GM21619 (cell line): Measurements from ENCODE around the gene IRF2.

Experiments
- ATAC-seq: cut with Tn5 transposase; IDR thresholded peaks from one replicate; pipeline ENCODE4 v1.9.1; 2021; ENCODE audit not compliant: unreplicated experiment

The IRF2 gene

DNA sequence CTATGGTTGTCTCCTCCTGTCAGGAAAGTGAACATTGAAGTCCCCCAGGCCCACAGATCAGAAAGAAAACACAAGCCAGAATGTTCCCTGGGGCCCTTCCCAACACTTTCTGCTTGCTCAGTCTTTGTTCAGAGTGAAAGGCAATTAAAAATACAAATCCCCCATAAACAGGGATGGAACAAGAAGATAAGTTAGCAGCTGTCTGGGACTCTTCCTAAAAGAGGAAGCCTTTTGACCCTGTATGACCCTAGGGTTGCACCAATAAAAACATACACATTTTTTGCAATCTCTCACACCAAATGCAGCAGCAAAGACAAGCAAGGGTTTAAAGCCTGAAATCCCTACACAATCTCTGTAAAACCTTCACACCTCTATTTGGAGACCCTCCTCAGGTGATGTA lies 22.6 kb downstream of the IRF2 start:
- no peak for ATAC-seq

DNA sequence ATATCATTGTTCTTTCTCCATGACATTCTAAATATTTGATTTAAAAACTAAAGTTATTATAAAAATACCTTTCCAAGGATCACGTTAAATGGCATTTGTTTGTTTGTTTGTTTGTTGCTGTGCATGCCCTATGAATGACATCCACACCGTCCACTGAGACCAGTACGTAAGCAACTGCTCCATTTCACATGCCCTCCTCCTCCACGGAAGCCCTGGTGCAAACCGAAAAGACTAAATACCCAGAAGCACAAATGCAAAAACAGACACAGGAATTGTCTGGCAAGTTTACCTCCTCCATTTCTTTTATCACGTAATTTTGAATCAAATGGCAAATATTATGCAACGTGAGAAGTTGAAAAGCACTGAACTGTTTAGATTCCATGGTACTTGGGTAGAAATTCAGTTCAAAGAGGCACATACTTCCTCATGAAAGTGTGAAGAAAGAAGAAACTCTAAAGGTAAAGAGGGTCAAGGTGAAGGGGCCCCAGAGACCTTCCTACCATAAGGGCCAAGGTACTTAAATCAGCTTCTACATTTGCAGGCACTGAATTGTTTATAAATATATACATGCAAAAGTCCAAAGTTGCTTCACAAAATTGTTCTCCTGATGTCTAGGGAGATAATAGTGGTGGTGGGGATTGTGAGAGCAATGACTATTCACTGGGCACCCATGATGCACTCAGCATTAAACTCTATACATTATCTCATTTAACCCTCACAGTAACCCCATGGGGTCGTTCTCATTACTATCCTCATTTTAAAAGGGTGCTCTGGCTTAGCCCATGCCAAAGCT lies 23.4 kb downstream of the IRF2 start:
- no peak for ATAC-seq

DNA sequence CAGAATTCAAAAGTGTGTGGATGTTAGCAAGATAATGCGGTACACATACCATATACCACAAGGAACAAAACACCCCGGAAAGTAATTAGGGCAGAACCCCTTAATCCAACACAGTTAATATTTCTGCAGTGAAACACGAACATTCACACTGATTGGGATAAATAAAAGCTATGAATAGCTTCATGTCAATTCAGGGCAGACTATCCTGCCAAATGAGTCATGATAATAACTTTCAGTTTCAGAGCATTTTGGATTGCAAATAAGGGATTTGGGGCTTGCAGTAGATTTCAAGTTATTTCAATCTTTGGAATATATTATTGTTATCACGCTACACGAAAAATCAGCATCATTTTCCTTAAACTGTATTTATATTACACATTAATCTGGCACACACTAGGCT lies 24.3 kb downstream of the IRF2 start:
- ATAC-seq, result no peak

DNA sequence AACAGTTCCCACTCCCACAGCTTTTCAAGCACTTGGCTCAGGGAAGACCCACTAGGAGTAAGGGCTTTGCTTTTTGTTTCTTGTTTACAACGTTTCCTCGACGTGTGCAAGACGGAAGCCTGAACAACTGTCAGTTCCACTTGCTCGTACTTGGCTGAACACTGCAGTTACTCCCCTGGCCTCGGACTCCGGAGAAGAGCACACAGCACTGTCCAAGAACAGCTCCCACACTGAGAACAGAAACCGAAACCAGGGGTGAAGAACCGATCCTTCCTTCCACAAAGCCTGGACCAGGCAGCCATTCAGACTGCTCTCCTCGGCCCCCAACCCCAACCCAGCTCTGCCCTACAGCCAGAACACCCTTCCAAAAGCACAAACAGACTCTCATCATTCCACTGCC lies 25.5 kb downstream of the IRF2 start:
- peak; percentile 40 for ATAC-seq

DNA sequence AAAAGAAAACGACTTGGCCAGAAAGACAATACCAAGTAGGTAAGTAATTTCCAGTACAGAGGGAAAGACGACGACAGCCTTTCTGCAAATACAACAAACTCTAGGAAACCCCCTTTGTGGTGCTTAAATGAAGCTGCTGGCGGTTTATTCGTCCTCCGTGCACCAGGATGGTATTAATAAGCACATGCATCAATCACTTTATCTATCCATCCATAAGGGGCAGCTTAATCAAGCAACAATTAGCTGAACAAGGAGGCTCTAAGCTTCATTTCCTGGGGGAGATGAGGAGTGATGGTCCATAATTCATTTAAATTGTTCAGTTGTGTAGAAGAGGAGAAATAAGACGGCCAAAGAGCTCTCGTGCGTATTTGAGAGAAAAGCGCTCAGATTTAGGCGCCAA lies 26.2 kb downstream of the IRF2 start:
- no peak for ATAC-seq

DNA sequence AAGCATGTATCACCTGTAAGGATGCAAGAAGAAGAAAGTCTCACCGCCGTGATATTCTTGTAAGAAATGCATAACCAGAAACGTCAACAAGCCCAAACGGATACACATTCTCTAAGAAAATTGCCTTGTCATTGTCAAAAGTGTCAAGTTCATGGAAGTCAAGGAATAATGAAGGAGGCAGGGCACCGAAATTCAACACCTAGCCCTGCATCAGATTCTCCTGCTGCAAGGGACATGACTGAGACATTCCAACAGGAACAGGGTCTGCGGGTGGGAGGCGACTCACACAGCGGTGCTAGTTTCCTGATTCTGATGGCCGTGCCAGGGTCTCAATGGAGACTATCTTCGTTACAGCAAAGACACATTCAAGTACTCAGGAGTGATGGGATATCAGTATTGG lies 26.7 kb downstream of the IRF2 start:
- ATAC-seq, result no peak

DNA sequence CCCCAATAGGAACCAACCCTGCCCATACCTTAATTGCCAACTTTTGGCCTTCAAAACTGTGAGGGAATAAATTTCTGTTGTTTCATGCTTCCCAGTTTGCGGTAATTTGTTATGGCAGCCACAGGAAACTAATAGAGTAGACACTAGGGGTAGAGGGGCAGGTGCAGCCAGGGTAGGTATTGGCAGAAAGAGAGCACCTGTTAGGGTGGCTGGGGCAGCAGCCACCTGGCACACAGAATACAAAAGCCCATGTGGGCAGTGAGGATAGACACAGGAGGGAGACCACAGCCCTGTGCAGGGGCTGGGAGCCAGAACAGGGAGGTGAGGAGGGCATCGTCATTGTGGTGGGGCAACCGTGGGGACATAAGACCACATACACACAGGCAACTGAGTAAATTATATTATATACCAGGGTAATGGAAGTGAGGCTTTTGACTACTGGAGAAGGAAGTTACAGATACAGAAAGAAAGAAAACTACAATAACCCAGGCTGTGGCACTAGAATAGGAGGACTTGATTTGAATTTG lies 28.2 kb downstream of the IRF2 start:
- no peak for ATAC-seq

DNA sequence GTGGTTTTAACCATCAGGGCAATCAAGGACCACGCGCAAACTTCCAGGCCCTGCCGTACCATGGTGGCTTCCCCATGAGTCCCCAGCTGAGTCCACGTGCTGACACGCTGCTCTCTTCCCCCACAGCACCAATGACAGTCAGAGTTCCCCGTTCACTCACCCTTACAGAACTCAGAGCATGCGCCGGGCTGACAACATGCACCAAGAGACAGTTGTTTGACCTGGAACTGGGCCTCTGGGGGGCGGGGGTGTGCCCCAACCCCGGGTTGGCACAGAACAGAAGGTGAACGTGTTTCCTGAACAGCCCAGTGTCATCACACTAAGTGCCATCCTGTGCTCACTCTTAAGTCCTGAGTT lies 29.4 kb downstream of the IRF2 start:
- ATAC-seq, result peak; percentile 47

DNA sequence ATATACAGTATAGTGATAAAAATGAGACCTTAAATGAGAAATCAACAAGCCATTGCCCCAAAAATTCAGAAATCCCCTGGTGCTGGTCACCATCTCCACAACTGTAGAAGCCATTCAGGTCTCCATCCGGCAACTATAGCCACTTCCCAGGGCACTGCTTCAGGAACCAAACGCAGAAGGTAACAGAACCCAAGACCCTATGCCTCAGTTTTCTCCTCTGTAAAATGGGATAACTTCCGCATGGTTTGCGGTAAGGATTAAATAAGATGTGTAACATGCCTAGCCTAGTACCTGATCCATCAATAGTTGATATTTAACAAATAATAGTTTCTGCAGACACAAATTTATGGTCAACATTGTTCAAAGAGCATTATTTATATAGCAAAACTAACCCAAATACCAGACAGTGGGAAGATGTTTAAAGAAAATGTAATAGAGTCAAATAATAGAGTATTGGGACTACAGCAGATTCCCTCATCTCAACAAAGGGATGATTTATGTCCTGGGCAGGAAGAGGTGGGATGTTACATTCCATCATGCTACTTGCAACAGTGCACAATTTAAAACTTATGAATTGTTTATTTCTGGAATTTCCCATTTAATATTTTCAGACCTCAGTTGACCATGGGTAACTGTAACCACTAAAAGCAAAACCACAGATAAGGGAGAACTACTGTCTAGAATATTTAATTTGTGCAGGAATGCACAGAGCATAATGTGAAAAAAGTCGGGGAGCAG lies 30.0 kb downstream of the IRF2 start:
- ATAC-seq, result no peak

DNA sequence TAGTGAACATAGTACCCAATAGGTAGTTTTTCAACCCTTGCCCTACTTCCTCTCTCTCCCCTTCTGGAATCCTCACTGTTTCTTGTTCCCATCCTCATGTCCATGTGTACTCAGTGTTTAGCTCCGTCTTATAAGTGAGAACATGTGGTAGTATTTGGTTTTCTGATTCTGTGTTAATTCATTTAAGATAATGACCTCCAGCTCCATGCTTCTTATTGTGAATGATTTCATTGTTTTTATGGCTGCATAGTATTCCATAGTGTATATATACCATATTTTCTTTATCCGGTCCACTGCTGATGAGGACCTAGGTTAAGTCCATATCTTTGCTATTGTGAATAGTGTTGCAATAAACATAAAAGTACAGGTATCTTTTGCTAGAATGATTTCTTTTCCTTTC lies 31.0 kb downstream of the IRF2 start:
- no peak for ATAC-seq

DNA sequence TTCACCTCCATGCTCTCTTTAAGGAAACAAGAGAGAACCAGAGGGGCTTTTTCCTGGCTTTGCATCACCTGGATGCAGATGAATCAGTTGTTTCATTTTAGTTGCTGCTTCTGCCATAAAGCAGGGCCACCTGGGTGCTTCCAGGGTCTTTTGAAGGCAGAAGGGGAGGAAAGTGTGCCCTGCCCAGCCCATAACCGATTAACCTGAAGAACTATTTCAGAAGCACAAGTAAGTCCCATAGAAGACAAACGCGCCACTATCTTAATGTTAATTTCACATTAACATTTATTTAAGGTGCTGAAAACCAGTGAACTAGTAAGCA lies 32.1 kb downstream of the IRF2 start:
- no peak for ATAC-seq

DNA sequence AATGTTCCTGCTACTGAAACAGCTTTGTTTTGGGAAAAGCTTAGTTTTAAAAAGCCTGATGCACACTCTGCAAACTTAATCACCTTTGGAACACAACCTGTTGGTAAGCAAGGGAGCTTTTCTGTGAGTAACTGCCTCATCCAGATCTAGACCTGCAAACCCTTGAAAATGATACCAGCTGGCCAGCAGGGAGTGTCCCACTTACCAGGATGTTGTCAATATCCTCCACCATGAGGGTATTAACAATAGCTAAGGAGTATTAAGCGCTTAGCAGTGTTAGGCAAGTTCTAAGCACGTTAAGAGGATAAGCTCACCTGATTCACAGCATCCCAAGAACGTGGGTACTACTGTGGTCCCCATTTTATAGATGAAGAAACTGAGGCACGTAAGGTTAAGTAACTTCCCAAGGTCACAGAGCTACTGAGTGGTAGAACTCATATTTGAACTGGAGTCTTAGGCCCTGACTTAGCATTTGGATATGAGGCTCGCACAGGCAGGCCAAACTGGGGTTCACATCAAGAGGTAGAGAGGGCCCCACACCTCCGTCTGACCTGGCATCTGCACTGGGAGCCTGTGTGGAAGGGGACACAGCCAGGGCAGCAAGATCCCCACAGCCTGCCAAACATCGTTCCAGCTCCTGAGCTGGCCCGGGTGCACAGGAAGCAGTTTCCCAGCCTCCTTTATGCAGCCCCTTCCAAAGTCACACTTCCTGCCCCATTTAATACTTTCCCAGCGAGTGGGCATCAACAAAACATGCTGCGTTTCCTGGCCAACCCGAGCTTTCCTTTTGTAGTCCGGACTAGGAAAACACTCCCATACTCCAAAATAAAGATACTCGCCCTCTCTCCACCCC lies 32.7 kb downstream of the IRF2 start:
- no peak for ATAC-seq

DNA sequence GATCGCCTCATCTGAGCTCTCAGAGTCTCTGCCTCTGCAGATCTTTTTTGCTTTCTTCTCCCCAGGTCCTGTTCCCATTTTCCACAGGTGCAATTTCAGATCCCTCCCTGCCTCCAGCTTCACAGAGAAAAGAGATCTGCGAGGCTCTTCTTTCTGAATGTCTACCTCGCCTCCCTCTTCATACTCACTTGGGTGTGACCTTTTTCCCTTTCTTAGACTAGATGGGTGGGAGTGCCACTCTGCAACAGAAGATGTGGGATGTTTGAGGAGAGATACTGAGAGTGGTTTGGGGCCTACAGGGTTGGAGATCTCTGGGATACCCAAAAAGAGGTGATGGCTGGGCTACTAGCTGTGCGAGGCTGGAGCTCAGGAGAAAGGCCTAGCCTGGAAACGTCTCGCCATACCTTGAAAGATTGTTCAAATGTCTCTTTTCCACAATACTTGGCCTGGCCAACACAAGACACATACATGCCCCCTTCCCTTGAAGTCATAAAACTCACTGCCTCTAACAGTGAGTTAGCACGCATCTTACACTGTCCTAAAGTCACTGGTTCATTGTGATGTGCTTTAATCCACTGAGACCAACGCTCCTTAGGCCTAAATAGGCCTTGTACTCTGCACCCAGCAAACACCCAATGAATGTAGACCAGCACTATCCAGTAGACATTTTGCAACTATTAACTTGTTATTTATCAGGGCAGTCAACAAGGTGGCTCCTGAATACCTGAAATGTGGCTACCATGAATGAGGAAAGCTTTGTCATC lies 33.6 kb downstream of the IRF2 start:
- no peak for ATAC-seq

DNA sequence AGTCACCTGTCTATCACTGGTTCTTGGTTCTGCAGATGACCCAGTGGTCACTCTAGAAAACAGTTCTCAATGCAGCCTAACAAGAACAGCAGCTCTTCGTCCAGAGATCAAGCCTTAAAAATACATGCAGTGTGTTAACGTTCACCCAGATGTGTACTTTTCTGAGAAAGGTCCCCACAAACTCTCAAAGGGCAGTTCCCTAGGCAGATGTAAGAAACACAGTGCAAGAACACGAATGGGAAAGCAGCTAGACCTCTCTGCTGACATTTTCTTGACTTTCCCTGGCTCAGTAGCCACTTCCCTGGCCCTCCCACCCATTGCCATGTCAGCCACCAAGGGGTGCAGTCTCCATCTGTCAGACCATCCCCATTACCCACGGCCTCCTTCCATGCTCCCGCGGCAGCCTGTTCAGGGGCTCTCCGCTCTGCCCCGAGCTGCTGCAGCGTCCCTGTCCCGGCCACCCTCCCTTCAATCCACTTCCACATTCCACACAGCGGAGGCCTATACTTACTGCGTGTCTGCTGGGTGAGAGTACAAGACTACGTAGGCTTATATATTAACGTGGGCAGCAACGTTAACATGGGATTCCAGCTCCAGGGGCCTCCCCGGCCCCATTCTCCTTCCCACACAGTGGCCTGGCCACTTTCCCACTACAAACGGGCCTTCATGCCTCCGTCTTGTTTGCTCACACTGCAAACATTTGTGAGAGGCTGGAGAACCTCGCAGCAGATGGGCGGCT lies 34.3 kb downstream of the IRF2 start:
- ATAC-seq, result no peak

DNA sequence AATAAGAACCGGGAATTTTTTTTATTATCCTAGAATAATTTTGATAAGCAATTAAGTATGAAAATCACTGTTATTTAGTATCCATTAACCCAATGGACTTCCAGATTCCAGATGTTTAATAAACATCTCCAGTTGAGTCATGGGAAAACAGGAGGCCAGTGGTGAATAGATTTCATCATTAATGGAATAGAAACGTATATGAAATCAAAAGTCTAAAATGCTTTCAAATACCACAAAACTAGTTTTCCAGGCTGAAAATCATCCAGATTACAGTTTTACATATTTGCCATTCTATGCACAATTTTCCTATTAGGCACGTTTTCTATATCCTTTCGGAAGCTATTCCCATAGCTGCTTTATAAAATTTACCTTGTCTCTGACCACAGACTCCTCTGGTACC lies 35.0 kb downstream of the IRF2 start:
- no peak for ATAC-seq

DNA sequence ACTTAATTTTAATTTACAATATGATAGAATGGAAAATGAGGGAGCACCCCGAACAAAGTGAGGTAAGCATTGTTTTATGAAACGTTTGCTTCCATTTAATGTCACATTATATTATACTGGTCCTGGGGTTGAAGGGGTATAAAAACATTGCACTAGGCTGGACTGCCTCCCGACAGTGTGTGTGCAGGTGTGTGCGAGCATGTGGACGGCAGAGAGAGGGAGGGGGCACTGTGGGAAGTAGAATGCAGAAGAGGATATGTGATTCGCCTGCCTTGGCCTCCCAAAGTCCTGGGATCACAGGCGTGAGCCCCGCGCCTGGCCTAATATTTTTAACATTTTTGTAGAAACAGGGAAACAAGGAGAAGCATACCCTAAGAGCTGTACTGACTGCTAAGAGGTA lies 36.0 kb downstream of the IRF2 start:
- ATAC-seq, result no peak

DNA sequence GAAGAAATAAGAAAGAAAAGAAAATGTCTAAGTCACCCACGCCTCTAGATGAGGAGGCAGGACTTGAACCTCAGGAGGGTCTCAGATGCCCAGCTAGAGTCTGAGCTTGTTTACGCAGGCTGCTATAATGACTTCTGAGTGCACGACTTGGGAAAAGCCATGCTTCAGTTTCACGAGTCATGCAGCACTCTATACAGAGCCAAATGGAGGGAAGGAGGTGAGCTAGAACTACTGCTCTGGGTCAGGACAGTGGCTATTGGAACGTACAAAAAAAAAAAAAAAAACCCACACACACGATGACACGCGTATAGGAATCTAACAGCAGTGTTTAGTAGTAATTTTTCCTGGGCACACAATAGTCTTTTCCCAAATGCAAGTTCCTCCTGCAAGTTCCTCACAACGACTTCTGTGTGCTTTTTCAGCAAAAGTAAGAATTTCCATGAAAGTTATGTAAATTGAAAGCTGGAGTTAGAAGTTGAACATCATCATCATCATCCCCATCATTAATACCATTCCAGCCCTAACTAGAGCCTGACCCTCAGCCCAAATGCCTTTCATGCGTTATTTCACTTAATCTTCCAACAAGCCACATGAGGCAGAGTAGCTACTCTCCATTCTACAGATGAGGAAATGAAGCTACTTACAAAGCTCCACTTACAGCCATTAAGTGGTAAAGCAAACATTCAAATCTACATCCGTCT lies 36.6 kb downstream of the IRF2 start:
- ATAC-seq, result no peak

DNA sequence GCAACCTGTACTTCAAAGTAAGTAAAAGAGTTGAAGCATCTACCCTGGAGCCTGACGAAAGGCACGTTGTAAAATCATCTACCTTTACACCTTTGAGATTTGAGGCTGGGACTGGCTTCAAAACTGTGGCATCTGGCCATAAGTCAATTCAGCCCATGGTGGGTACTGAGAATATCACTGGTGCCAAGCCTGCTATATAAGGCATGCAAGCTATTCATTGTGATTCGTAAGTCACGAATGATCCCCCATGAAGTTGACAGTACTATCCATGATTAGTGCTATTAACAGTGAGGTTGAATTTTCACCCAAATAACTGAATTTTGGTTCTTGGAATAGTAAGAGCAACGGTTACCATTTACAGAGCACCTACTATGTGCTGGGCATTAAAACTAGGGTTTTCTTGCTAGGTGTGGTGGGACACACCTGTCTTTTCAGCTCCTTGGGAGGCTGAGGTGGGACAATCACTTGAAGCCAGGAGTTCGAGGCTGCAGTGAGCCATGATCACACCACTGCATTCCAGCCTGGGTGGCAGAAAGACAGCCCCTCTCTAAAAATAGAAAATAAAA lies 39.8 kb downstream of the IRF2 start:
- no peak for ATAC-seq

DNA sequence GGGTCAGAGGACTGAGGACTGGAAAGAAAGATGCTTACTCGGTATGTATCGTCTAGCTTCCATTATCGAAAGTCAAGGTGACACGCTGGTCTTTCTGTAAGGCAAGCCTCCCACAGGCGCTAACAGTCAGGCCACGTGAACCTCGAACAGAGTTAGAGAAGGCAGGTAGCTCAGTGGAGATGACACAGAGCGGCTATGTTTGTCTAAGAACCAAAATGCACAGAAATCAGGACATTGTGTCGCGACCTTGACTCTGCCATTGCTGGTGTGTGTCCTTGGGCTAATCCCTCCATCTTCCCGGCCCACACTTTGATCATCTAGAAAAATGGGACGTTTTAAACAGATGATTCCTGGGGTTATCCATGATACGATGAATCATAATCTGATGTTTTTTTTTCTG lies 40.3 kb downstream of the IRF2 start:
- no peak for ATAC-seq
